ENCODE results near the gene APEH.

Gene APEH

GRCh38 chr3:49673715-49674496 lies at the start of gene APEH:
APEH (plus strand) TSS chr3:49674351; CDS start chr3:49674402, 51 bp downstream.
- DNase-seq: peak; percentile 97

DNA sequence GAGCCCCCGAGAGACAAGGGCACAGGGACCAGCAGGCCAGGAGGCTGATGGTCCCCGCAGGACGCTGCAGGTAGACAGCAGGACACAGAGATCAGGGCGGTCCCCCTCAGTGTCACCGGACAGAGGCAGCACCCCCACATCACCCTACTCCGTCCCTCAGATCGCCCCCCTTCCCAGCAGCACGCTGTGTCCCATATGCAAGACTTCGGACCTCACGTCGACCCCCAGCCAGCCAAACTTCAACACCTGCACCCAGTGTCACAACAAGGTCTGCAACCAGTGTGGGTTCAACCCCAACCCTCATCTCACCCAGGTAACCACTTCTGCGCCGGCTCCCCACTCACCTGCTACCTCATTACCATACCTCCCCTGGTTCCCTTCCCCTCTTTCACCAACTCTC lies 49.1 kb upstream of the APEH start:
- DNase-seq: no peak

DNA sequence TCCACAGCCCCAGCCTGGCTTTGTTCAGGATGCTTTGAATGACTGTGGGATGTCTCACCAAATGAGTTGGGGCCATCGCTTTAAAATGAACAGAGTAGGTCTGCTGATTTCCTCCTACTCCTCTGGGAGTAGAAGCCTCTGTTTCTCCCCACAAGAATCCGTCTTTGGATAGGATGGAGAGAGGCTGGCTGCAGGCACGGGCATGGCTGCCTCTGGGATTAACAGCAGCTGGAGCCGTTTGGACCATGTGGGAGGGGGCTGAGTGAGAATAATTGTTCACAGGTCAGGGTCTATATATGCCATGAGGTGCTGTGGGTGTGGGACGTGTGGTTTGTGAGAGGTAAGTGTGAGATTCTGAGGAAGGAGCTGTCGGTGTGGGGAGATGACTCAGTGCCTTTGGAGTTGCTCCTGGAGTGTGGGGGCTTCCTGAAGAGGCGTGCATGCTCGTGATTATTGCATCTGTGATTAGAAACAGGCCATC lies 48.0 kb upstream of the APEH start:
- no peak for DNase-seq

DNA sequence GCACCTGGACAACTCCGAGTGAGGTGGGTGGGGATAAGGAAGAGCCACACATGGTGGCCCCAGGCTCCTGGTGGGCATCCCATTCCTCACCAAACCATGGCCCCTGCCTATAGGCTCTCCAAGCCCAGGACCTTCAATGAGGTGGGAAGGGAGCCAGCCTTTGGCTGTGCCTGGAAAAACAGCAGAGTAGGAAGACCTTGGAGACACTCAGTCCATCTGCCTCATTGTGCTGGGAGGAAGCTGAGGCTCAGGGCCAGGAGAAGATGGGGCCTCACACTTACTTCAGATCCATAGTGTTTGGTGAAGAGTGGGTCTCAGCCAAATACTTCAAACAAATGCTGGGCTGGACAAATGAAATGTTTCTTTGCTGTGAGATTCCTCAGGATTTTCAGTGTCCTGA lies 47.4 kb upstream of the APEH start:
- DNase-seq: no peak

DNA sequence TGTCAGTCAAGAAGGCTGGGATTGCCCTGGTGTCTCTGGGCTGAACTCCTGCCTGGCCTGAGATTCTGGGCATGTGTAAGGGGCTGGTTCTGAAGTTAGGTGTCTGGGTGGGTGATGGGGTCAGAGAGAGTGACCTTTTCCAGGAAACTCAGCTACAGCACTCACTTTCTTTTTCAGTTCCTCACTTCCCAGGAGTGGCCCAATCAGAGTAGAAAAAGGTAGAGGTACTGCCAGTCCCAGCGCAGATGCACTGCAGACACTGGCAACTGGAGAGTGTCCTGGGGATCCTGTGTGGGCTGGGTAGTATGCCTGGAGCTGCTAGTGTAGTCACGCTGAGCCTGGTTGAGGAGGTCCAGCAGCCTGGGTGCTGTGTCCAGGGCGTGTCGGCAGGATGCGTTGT lies 46.5 kb upstream of the APEH start:
- no peak for DNase-seq

DNA sequence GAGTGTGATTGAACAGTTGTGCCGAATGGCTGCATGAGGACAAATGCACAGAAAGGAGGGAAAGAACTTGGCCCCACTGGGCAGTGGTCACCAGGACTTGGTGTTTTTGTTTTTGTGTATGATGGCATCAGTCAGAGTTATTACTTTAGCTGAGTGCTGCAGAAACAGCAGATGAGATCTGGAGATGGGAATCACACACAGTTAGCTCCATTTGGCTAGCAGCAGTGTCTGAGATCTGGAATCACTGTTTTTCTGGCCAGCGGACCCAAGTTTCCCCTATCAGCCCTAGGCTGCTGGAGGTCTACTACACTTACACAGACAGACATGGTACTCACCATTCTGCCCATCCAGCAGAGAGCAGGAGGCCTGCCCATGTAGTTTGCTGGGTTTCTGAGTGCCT lies 45.9 kb upstream of the APEH start:
- DNase-seq: no peak

DNA sequence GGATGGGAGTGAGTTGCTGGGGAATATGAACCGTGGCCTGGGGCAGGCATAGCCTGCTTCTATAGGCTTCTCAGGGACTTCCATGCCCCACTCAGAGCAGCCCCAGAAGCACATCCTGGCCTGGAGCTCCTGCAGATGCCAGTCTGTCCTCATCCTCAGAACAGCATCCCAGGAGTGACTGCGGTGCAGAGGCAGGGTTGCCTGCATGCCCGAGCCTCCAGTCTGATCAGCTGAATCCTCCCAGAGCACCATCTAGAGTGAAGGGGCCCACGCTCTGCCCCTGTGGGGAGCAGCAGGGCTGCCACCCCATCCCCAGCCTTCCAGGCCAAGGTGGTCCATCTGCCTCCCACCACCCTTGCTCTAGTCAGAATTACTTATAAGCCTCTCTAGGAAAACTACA lies 44.7 kb upstream of the APEH start:
- no peak for DNase-seq

DNA sequence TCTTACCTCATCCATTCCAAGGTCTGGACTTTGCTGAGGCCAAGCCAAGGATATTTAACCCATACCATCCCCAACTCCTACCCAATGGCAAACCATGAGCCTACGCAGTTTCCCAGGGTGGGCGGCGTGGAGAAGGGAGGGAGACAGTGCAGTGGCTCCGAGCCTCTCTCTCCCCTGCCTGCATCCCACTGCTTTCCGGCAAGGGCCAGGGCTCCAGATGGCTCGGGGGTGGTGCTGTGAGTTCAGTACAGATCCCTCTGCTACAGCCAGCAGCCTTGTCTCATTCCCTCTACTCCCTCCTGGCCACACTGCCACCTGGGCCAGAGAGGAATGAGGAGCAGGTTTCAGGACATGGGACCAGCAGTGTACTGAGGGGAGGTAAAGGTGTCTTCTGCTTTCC lies 44.3 kb upstream of the APEH start:
- DNase-seq: no peak

DNA sequence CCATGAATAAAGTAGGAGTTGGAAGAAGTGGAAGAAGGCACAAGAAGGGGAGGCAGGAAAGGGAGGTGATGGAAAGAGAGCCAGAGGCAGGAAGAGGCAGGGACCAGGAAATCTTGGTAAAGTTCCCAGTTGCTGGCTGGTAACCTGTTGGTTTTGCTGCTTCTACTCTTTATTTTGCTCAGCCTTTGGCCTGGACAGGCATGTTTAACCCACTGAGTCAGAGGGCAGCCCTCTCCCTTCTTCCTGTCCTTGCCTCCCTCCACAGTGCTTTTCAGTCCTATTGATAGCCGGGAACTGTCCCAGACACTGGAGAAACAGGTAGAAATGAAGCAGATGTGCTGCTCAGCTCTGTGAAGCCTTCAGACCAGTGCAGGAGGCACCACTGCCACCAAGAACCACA lies 43.4 kb upstream of the APEH start:
- DNase-seq: no peak

DNA sequence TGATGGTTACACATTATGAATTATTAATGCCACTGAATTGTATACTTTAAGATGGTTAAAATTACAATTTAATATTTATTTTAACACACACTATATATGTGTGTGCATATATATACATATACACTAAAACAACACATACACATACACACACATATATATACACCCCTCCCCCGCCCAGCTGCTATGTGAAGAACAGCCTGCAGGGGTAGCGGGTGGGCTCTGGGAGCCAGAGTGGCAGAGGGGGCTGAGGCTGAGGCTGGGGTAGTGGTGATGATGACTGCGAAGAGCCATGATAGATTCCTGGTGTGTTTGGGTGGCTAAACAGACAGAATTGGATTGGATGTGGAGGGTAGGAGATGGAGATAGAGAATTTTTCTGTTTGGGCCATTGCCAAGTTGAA lies 39.4 kb upstream of the APEH start:
- DNase-seq: no peak

DNA sequence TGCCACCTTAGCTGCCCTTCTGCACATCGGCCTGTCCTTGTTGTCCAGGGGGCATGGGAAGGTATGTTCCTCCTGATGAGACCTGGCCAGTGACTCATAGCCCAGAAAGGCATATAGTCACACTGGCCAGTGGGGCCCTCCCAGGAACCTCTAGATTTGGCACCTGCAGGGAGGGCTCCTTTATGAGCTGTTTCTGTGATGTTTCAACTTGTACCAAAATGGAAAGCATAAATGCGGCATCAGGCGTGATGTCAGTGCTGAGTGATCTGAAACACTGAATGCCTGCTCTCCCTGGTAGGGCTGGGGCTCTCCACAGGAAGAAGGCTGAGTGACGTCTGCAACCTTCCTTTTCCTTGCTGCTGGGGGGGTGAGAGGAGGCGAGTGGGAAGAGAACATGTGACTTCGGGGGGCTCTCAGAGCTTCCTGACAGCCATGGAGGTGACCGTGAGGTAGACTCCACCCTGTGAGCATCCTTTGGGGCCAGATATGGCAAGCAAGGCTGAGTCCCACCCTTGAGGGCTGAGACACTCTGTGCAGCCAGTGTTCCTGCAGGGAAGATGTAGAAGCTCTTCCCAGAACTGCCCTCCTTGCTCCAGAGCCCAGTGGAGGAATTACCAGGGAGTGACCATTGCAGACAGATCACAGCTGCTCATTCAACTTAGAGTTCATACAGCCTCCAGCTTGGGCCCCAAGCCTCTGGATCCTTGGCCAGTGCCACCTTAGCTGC lies 37.1 kb upstream of the APEH start:
- no peak for DNase-seq

- DNase-seq: no peak
Observed at GRCh38 chr3:49638445-49638844, 35.7 kb upstream of the APEH start.

DNA sequence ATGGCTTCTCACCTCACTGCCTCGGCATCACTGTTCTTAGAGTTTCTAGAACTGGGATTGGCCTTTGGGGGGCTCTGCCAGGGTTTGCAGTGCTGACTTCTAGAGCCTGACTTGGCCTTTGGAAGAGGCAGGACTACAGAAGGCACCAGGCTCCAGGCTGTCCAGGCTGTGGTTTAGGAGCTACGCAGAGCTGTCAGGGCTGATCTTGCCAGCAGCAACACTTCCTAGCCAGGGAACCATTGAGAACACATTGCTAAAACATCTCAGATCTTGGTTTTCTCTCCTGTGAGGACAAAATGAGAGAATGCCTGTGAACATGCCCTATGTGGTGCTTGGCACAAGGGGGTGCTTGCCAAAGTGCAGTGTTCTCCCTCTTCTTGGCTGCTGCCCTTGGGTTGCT lies 34.6 kb upstream of the APEH start:
- DNase-seq: no peak

DNA sequence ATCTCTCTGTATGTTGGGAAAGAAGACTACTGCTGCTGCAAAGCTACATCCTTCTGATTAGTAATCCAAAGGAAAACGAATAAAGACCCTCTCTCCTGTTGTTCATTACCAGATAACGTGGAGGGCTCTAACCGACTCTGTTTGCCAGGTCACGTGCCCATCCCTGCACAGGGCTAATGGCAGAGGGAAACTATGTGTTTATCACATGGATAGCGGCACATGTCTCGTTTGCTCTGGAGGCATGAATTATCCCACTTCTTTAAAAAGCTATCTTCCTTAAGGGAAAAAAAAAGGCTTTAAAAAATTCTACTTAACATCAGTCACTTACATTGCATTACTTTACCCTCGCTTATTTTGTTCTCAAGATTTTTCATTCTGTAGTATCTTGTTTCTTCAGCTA lies 32.9 kb upstream of the APEH start:
- no peak for DNase-seq

DNA sequence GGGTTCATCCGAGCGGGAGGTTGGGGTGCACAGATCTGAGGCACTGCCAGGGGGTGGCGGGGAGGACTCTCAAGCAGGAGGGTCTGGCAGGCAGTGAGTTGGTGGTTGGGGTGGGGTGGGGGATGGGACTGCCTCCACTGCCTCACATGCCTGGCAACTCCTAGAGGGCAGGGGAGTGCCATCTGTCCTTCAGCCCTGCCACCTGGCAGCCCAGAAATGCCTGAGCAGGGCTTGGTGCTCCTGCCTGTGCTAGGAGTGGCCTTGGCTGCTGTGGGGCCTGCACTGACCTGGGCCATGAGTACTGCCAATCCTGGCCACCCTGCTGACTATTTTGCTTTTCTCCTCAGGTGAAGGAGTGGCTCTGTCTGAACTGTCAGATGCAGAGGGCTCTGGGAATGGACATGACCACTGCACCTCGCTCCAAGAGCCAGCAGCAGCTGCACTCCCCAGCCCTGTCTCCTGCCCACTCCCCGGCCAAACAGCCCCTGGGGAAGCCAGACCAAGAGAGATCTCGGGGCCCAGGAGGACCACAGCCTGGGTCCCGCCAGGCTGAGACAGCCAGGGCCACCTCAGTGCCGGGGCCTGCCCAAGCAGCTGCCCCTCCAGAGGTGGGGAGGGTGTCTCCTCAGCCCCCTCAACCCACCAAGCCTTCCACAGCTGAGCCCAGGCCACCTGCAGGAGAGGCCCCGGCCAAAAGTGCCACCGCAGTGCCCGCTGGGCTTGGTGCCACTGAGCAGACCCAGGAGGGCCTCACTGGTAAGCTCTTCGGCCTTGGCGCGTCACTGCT lies 32.0 kb upstream of the APEH start:
- DNase-seq: no peak

- DNase-seq: no peak
Observed at GRCh38 chr3:49642708-49643145, 31.4 kb upstream of the APEH start.

DNA sequence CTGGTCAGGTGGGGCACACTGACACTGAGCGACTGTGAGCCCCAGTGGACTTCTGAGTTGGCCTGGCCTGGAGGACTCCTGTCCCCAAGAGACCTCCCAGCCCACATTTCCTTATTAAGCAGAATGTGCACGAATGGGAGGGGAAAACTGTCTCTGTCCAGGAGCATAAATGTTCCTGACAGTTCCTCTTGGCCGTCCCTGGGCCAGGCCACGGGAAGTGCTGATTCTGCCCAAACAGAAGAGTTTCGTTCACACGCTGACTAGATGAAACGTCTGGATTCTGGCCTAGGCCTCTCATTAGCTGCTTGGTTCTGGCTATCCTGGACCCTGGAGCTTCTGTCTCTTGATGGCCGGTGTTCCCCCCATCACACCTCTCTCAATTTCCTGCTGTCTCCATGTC lies 29.5 kb upstream of the APEH start:
- no peak for DNase-seq

DNA sequence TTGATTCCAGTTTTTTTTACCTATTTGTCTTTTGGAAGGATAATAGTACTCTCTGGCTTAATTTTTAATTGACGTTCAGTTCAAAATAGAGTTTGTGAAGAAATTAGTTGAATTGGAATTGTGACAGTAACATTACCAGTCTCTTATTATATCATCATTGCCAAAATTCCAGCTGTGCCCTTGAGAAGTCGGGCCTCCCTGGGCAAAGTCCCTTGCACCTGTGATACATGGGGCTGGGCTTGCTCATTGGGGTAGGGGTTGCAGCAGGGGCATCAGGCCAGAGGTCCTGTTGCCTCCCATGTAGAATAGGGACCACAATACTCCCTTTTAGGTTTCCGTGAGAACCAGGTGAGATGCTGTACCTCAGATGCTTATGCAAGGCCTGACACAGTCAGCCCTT lies 27.9 kb upstream of the APEH start:
- no peak for DNase-seq

- no peak for DNase-seq
Observed at GRCh38 chr3:49647741-49648140, 26.4 kb upstream of the APEH start.

GRCh38 chr3:49648354-49649019 lies 25.7 kb upstream of the APEH start:
- DNase-seq: no peak

- no peak for DNase-seq
Observed at GRCh38 chr3:49649576-49649975, 24.6 kb upstream of the APEH start.

DNA sequence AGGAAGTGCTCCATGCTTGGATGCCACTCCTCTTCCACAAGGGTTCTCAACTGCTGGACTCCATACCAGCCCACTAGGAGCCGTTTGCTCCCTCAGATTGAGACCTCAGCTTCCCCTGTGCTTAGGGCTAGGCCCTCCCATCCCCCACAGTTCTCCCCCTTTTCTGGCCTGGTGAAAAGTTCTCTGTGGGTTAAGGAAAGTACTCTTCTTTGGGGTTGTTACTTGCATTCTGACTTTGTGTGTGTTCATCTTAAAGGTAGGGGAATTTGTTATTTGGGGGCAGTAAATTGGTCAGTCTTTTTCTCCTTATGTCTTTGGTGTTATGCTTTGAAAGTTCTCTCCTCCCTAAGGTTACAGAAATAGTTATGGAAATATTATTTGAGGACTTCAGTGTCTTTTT lies 24.0 kb upstream of the APEH start:
- no peak for DNase-seq

DNA sequence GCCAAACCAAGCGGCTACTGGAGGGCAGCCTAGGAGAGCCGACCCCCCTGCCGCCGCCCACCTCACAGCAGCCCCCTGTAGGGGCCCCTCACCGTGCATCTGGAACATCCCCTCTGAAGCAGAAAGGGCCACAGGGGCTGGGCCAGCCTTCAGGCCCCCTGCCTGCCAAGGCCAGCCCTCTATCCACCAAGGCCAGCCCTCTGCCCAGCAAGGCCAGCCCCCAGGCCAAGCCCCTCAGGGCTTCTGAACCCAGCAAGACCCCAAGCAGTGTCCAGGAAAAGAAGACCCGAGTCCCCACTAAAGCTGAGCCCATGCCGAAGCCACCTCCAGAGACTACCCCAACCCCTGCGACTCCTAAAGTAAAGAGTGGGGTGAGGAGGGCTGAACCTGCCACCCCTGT lies 23.5 kb upstream of the APEH start:
- DNase-seq: no peak

All from CD4-positive, alpha-beta T cell treated with Interleukin-4 for 1 hour (primary cell).